ENCODE results near the gene IL36RN. TPM values are rescaled to one million over a fixed set of nuclear protein-coding genes. Genes with fewer than 3 reads are reported as not detected.

Gene IL36RN
- total and polyA plus RNA-seq, 7 donors, result not detected

GRCh38 chr2:113075030-113075429, 16.0 kb downstream of the IL36RN start:
- intact Hi-C loops (cut with DNase I), result no loop called here
- Histone ChIP-seq H3K27me3 (ENCODE audit: insufficient read depth in 3 of 3, low read length in 2 of 3) (peaks cover 0 to 1% (median 0%) of the 10 kb centered on the region in 3 donors), H3K9me3 (no peaks in the 10 kb centered on the region), H3K36me3 (ENCODE audit: insufficient read depth in 1 of 2, low read depth in 1 of 2) (no peaks in the 10 kb centered on the region), H3K27ac (no peak overlapping the region), H3K4me1 (no peaks in the 10 kb centered on the region), H3K4me3 (no peak overlapping the region)
- no peak for TF ChIP-seq CTCF (IDR thresholded peaks at IDR 0.05)
- ATAC-seq (no peak), DNase-seq (no peak)
- WGBS, 3 donors, result 82 to 85% (median 85%) methylated on average over 5 of the region's 5 CpGs

GRCh38 chr2:113075600-113075999, 16.6 kb downstream of the IL36RN start:
- 72 to 95% (median 79%) methylated on average over 3 of the region's 3 CpGs for WGBS, 3 donors
- H3K36me3 ChIP-seq (ENCODE audit: insufficient read depth in 1 of 2, low read depth in 1 of 2), result no peaks in the 10 kb centered on the region
- DNase-seq, result no peak
- TF ChIP-seq CTCF (IDR thresholded peaks at IDR 0.05), result no peak
- no peak overlapping the region for H3K27ac ChIP-seq
- intact Hi-C loops (cut with DNase I), result no loop called here
- H3K27me3 ChIP-seq (ENCODE audit: insufficient read depth in 3 of 3, low read length in 2 of 3), result peaks cover 0 to 3% (median 0%) of the 10 kb centered on the region in 3 donors
- no peaks in the 10 kb centered on the region for H3K9me3 ChIP-seq
- H3K4me1 ChIP-seq, result no peaks in the 10 kb centered on the region
- ATAC-seq, result no peak
- no peak overlapping the region for H3K4me3 ChIP-seq

GRCh38 chr2:113076954-113077669, 18.1 kb downstream of the IL36RN start:
- Histone ChIP-seq H3K4me3 (no peak overlapping the region), H3K27ac (no peak overlapping the region), H3K36me3 (ENCODE audit: insufficient read depth in 1 of 2, low read depth in 1 of 2) (no peaks in the 10 kb centered on the region), H3K9me3 (no peaks in the 10 kb centered on the region), H3K4me1 (no peaks in the 10 kb centered on the region), H3K27me3 (ENCODE audit: insufficient read depth in 3 of 3, low read length in 2 of 3) (peaks cover 0 to 3% (median 0%) of the 10 kb centered on the region in 3 donors)
- DNase-seq (no peak), ATAC-seq (no peak)
- intact Hi-C loops (cut with DNase I), result no loop called here
- WGBS, 3 donors, result 34 to 55% (median 51%) methylated on average over 3 of the region's 3 CpGs
- no peak for TF ChIP-seq CTCF (IDR thresholded peaks at IDR 0.05)

- Histone ChIP-seq H3K4me3 (no peak overlapping the region), H3K4me1 (no peaks in the 10 kb centered on the region), H3K36me3 (ENCODE audit: insufficient read depth in 1 of 2, low read depth in 1 of 2) (no peaks in the 10 kb centered on the region), H3K27me3 (ENCODE audit: insufficient read depth in 3 of 3, low read length in 2 of 3) (peaks cover 0 to 3% (median 0%) of the 10 kb centered on the region in 3 donors), H3K9me3 (no peaks in the 10 kb centered on the region), H3K27ac (no peak overlapping the region)
- ATAC-seq, result no peak
- DNase-seq, result no peak
- intact Hi-C loops (cut with DNase I), result no loop called here
- 60 to 100% (median 61%) methylated on average over 1 of the region's 1 CpG for WGBS, 3 donors
- no peak for TF ChIP-seq CTCF (IDR thresholded peaks at IDR 0.05)
Measured at GRCh38 chr2:113077921-113078320, 18.9 kb downstream of the IL36RN start.
